ENCODE measurements around the gene RPH3AL. TPM values are rescaled to one million over a fixed set of nuclear protein-coding genes. Genes with fewer than 3 reads are reported as not detected.

RPH3AL gene
- total RNA-seq, 4 donors from 2014 or later: 9.6 to 62.4 (median 41.9) TPM

DNA sequence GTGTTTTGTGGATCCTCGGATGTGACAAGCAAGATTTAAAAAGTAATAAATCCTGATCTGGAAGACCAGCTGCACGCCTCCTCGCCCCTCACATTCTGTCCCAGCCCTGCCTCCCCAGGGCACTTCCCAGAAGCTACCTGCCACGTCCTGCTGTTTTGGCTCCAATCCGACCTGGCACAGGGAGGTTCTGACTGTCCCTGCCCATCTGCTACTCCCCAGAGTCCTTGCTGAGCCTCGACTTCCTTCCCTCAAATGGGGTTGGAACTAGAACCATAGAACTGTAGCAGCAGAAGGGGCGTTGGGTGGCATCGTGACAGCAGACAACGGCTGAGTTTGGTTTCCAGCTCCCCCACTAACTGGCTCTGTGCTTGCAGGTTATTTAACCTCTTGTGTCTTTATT is 71.7 kb downstream of the RPH3AL start:
- no peak for DNase-seq (ENCODE audit: low spot score in 2 of 2)
- Histone ChIP-seq H3K27me3 (no peaks in the 10 kb centered on the region), H3K9me3 (no peaks in the 10 kb centered on the region), H3K27ac (no peak overlapping the region), H3K4me1 (no peaks in the 10 kb centered on the region), H3K4me3 (no peak overlapping the region), H3K36me3 (peaks cover 0 to 12% (median 0%) of the 10 kb centered on the region in 3 donors)
- WGBS, 2 donors: 82 to 85% methylated on average over 9 of the region's 9 CpGs
- TF ChIP-seq EP300 (IDR thresholded peaks at IDR 0.05): no peak
- TF ChIP-seq CTCF (IDR thresholded peaks at IDR 0.05): no peak
- TF ChIP-seq POLR2A (IDR thresholded peaks at IDR 0.05): no peak

GRCh38 chr17:280216-280615 is 72.4 kb downstream of the RPH3AL start:
- Histone ChIP-seq H3K9me3 (no peaks in the 10 kb centered on the region), H3K4me3 (no peak overlapping the region), H3K36me3 (peaks cover 0 to 12% (median 0%) of the 10 kb centered on the region in 3 donors), H3K4me1 (no peaks in the 10 kb centered on the region), H3K27me3 (no peaks in the 10 kb centered on the region), H3K27ac (no peak overlapping the region)
- no peak for TF ChIP-seq EP300 (IDR thresholded peaks at IDR 0.05)
- TF ChIP-seq CTCF (IDR thresholded peaks at IDR 0.05): no peak
- no peak for TF ChIP-seq POLR2A (IDR thresholded peaks at IDR 0.05)
- DNase-seq (ENCODE audit: low spot score in 2 of 2): no peak
- 71 to 76% methylated on average over 7 of the region's 7 CpGs for WGBS, 2 donors

DNA sequence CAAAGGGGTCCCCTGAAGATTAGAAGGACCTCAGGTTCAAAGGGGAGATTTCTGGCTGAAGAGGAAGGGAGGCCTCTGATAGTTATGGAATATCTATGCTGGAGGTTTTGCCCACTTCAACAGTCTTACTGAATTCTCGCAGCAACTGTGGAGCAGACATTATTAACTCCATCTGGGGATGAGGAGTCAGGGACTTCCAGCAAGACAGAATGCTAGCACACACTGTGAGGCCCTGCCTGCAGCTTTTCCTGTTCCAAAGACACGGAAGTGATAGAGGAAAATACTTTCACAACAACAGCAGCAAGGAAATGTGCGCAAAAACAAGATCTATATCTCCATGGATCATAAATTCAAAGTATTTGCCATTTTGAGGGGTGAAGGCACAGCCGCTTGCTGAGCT is 72.8 kb downstream of the RPH3AL start:
- no peaks in the 10 kb centered on the region for H3K27me3 ChIP-seq
- no peak overlapping the region for H3K27ac ChIP-seq
- H3K4me1 ChIP-seq: no peaks in the 10 kb centered on the region
- peaks cover 0 to 12% (median 0%) of the 10 kb centered on the region in 3 donors for H3K36me3 ChIP-seq
- no peak overlapping the region for H3K4me3 ChIP-seq
- WGBS, 2 donors: 79 to 83% methylated on average over 4 of the region's 4 CpGs
- no peaks in the 10 kb centered on the region for H3K9me3 ChIP-seq
- no peak for DNase-seq (ENCODE audit: low spot score in 2 of 2)
- TF ChIP-seq CTCF (IDR thresholded peaks at IDR 0.05): no peak
- TF ChIP-seq EP300 (IDR thresholded peaks at IDR 0.05): no peak
- no peak for TF ChIP-seq POLR2A (IDR thresholded peaks at IDR 0.05)

DNA sequence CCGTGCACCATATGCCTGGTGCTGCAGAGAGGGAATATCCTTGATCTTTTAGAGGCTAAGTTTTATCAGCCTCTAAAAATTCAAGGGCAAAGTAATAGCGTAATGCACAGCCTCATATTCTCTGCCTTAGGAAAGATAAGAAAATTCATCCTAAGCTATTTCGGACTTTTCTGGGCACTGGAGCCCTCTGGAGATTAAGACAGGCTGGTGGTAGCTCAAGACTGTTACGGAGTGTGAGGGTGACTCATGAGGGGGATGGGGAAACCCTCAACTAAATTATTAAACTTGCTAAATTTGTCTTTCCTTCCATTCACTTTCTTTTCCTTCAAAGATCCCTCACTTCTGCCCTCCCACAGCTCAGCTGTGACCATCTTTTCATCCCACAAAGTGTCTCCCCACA is 73.3 kb downstream of the RPH3AL start:
- TF ChIP-seq CTCF (IDR thresholded peaks at IDR 0.05) (no peak), EP300 (IDR thresholded peaks at IDR 0.05) (no peak)
- peaks cover 0 to 14% (median 0%) of the 10 kb centered on the region in 3 donors for H3K36me3 ChIP-seq
- H3K4me1 ChIP-seq: no peaks in the 10 kb centered on the region
- no peak overlapping the region for H3K4me3 ChIP-seq
- H3K27ac ChIP-seq: no peak overlapping the region
- no peaks in the 10 kb centered on the region for H3K27me3 ChIP-seq
- DNase-seq (ENCODE audit: low spot score in 2 of 2): no peak
- WGBS, 2 donors: 82 to 94% methylated on average over 4 of the region's 4 CpGs
- H3K9me3 ChIP-seq: no peaks in the 10 kb centered on the region

GRCh38 chr17:278676-279059 is 73.9 kb downstream of the RPH3AL start:
- no peak overlapping the region for H3K27ac ChIP-seq
- no peak for TF ChIP-seq POLR2A (IDR thresholded peaks at IDR 0.05)
- no peak for TF ChIP-seq CTCF (IDR thresholded peaks at IDR 0.05)
- no peak for TF ChIP-seq EP300 (IDR thresholded peaks at IDR 0.05)
- peaks cover 0 to 17% (median 0%) of the 10 kb centered on the region in 3 donors for H3K36me3 ChIP-seq
- H3K4me1 ChIP-seq: no peaks in the 10 kb centered on the region
- no peaks in the 10 kb centered on the region for H3K9me3 ChIP-seq
- 86 to 87% methylated on average over 5 of the region's 5 CpGs for WGBS, 2 donors
- no peak overlapping the region for H3K4me3 ChIP-seq
- DNase-seq (ENCODE audit: low spot score in 2 of 2): no peak
- no peaks in the 10 kb centered on the region for H3K27me3 ChIP-seq

All from tibial nerve (tissue), 4 donors.